Measurements from ENCODE around the gene RRP15.

GRCh38 chr1:218254296-218254946, 30.7 kb upstream of the RRP15 start:
- TF ChIP-seq HDAC6 (IDR thresholded peaks at IDR 0.05; ENCODE audit: low read depth, low read length) (no peak), KDM1A (IDR thresholded peaks at IDR 0.05; ENCODE audit: borderline replicate concordance, low read length) (no peak), CTCF (IDR thresholded peaks at IDR 0.05; ENCODE audit: control extremely low read depth in 1 of 3, insufficient read depth in 1 of 3, low read depth in 1 of 3, low read length in 3 of 3) (no peak), EP300 (IDR thresholded peaks at IDR 0.05; ENCODE audit: borderline replicate concordance in 1 of 2, low read depth in 2 of 2, low read length in 2 of 2) (no peak), ATF2 (IDR thresholded peaks at IDR 0.05; ENCODE audit: low read length) (no peak)

Measured in H1 (cell line).